ENCODE results near the gene HOXA3.

The HOXA3 gene

GRCh38 chr7:27143023-27143949, 9.1 kb downstream of the HOXA3 start, which contains the start of gene HOXA5:
Gene HOXA5 (minus strand): TSS chr7:27143681. CDS start chr7:27143607, 74 bp downstream.
- DNase-seq (ENCODE audit: low spot score), result peak; percentile 97

- DNase-seq (ENCODE audit: low spot score), result no peak
These were observed 9.8 kb downstream of the HOXA3 start for GRCh38 chr7:27142580-27143022.

GRCh38 chr7:27141923-27142579, 10.3 kb downstream of the HOXA3 start:
- DNase-seq (ENCODE audit: low spot score), result peak; percentile 67

GRCh38 chr7:27141137-27141922, 11.1 kb downstream of the HOXA3 start:
- DNase-seq (ENCODE audit: low spot score), result no peak

GRCh38 chr7:27140126-27140857, 12.1 kb downstream of the HOXA3 start:
- no peak for DNase-seq (ENCODE audit: low spot score)

- no peak for DNase-seq (ENCODE audit: low spot score)
These were observed 12.9 kb downstream of the HOXA3 start for GRCh38 chr7:27139334-27140125.

GRCh38 chr7:27138985-27139333, 13.4 kb downstream of the HOXA3 start:
- no peak for DNase-seq (ENCODE audit: low spot score)

- no peak for DNase-seq (ENCODE audit: low spot score)
These were observed 13.9 kb downstream of the HOXA3 start for GRCh38 chr7:27138472-27138871.

GRCh38 chr7:27137640-27138315, 14.6 kb downstream of the HOXA3 start:
- no peak for DNase-seq (ENCODE audit: low spot score)

GRCh38 chr7:27134392-27134791, 18.0 kb downstream of the HOXA3 start:
- peak; percentile 62 for DNase-seq (ENCODE audit: low spot score)

GRCh38 chr7:27133409-27134231, 18.8 kb downstream of the HOXA3 start:
- no peak for DNase-seq (ENCODE audit: low spot score)

GRCh38 chr7:27132978-27133377, 19.4 kb downstream of the HOXA3 start:
- no peak for DNase-seq (ENCODE audit: low spot score)

GRCh38 chr7:27132214-27132613, 20.2 kb downstream of the HOXA3 start:
- DNase-seq (ENCODE audit: low spot score), result no peak

GRCh38 chr7:27131390-27131819, 21.0 kb downstream of the HOXA3 start:
- no peak for DNase-seq (ENCODE audit: low spot score)

GRCh38 chr7:27130540-27131389, 21.6 kb downstream of the HOXA3 start, which contains the start of gene HOXA4:
Gene HOXA4 (minus strand): TSS chr7:27130757. CDS start chr7:27130733, 24 bp downstream.
- DNase-seq (ENCODE audit: low spot score), result peak; percentile 96

- DNase-seq (ENCODE audit: low spot score), result peak; percentile 48
These were observed 22.4 kb downstream of the HOXA3 start for GRCh38 chr7:27129729-27130539.
